Right atrium auricular region (tissue), 2 donors: ENCODE data around the gene MORN1. TPM values are rescaled to one million over a fixed set of nuclear protein-coding genes. Genes with fewer than 3 reads are reported as not detected.

ENCODE experiments used
- DNase-seq: peaks from one replicate; pipeline ENCODE4 v3.0.0-alpha.2; 2019; ENCODE audit warnings: low spot score
- H3K27ac ChIP-seq, 2 donors: fragments of 200-600 bp; sonication (generic); 1 replicate in 1 of 2; 2 replicates in 1 of 2; pipeline ENCODE4 v1.5.1; 2016 to 2019
- H3K27me3 ChIP-seq, 2 donors: fragments of 200-600 bp; sonication (generic); one replicate each; pipeline versions ENCODE4 v1.5.1 to v1.6.0; 2017 to 2019
- H3K36me3 ChIP-seq: fragments of 200-600 bp; sonication (generic); one replicate; pipeline ENCODE4 v1.5.1; 2016
- H3K4me1 ChIP-seq, 2 donors: fragments of 200-600 bp; sonication (generic); one replicate each; pipeline versions ENCODE4 v1.5.1 to v1.6.0; 2017 to 2019
- H3K4me3 ChIP-seq, 2 donors: fragments of 200-600 bp; sonication (generic); 1 replicate in 1 of 2; 2 replicates in 1 of 2; pipeline ENCODE4 v1.5.1; 2017 to 2019; ENCODE audit warnings: mild to moderate bottlenecking in 1 of 2, moderate library complexity in 1 of 2
- H3K9me3 ChIP-seq, 2 donors: fragments of 200-600 bp; sonication (generic); one replicate each; pipeline ENCODE4 v1.5.1; 2019
- CTCF ChIP-seq, 2 donors: fragments of 200-600 bp; sonication (generic); IDR thresholded peaks; one replicate each; pipeline ENCODE4 v1.5.1; 2019; ENCODE audit warnings: antibody characterized with exemption in 2 of 2
- total RNA-seq, 2 donors: library from RNA; depleted of rRNA; stranded (reverse); fragments of >200 nt; gene quantifications; one replicate each; pipeline ENCODE4 v1.1.0, GENCODE V29; 2016

The MORN1 gene
- total RNA-seq, 2 donors from 2014 or later = 2.2 to 3.8 TPM

GRCh38 chr1:2383576-2383975 lies 7.8 kb downstream of the MORN1 start:
- no peak for TF ChIP-seq CTCF (IDR thresholded peaks at IDR 0.05)
- Histone ChIP-seq H3K9me3 (no peaks in the 10 kb centered on the region), H3K36me3 (no peaks in the 10 kb centered on the region), H3K4me1 (peaks cover 0 to 14% of the 10 kb centered on the region in 2 donors), H3K27ac (no peak overlapping the region), H3K4me3 (no peak overlapping the region), H3K27me3 (no peaks in the 10 kb centered on the region)
- DNase-seq = no peak

GRCh38 chr1:2382621-2383361 lies 8.6 kb downstream of the MORN1 start:
- Histone ChIP-seq H3K4me1 (peaks cover 0 to 14% of the 10 kb centered on the region in 2 donors), H3K27me3 (no peaks in the 10 kb centered on the region), H3K9me3 (no peaks in the 10 kb centered on the region), H3K27ac (no peak overlapping the region), H3K36me3 (no peaks in the 10 kb centered on the region), H3K4me3 (no peak overlapping the region)
- no peak for DNase-seq
- peak; percentile 4 to 36 for TF ChIP-seq CTCF (IDR thresholded peaks at IDR 0.05)

- peak; percentile 87 for DNase-seq
- no peaks in the 10 kb centered on the region for H3K27me3 ChIP-seq
- no peaks in the 10 kb centered on the region for H3K9me3 ChIP-seq
- peak; percentile 78 to 97 for TF ChIP-seq CTCF (IDR thresholded peaks at IDR 0.05)
- no peak overlapping the region for H3K4me3 ChIP-seq
- peaks cover 0 to 14% of the 10 kb centered on the region in 2 donors for H3K4me1 ChIP-seq
- no peak overlapping the region for H3K27ac ChIP-seq
- no peaks in the 10 kb centered on the region for H3K36me3 ChIP-seq
Measured at GRCh38 chr1:2381741-2382620, 9.4 kb downstream of the MORN1 start.

GRCh38 chr1:2380816-2381591 lies 10.3 kb downstream of the MORN1 start:
- no peak for DNase-seq
- Histone ChIP-seq H3K9me3 (no peaks in the 10 kb centered on the region), H3K4me1 (peaks cover 0 to 14% of the 10 kb centered on the region in 2 donors), H3K4me3 (no peak overlapping the region), H3K27ac (no peak overlapping the region), H3K36me3 (no peaks in the 10 kb centered on the region), H3K27me3 (no peaks in the 10 kb centered on the region)
- TF ChIP-seq CTCF (IDR thresholded peaks at IDR 0.05) = no peak

- no peaks in the 10 kb centered on the region for H3K36me3 ChIP-seq
- TF ChIP-seq CTCF (IDR thresholded peaks at IDR 0.05) = no peak
- no peaks in the 10 kb centered on the region for H3K9me3 ChIP-seq
- H3K27ac ChIP-seq = no peak overlapping the region
- no peak overlapping the region for H3K4me3 ChIP-seq
- DNase-seq = no peak
- peaks cover 0 to 14% of the 10 kb centered on the region in 2 donors for H3K4me1 ChIP-seq
- H3K27me3 ChIP-seq = no peaks in the 10 kb centered on the region
Measured at GRCh38 chr1:2379733-2380404, 11.5 kb downstream of the MORN1 start.
